GM21447 (cell line): ENCODE measurements around the gene SECISBP2L.
"Not testable (repeated sequence)": the region's sequence is repeated elsewhere in the genome, so short reads cannot be mapped to it uniquely, and the experiment has no call there.

Experiments
- ATAC-seq: cut with Tn5 transposase; IDR thresholded peaks from one replicate; pipeline ENCODE4 v1.9.1; 2021; ENCODE audit not compliant: unreplicated experiment

The SECISBP2L gene

GRCh38 chr15:49046220-49047102 lies at the start of gene SECISBP2L:
TSS of gene SECISBP2L (minus strand) at chr15:49046446. CDS start at chr15:49046299, 147 bp downstream.
- peak; percentile 92 for ATAC-seq

GRCh38 chr15:49094923-49095322 lies 48.7 kb upstream of the SECISBP2L start:
- ATAC-seq: no peak

- ATAC-seq: no peak
Observed at GRCh38 chr15:49093252-49094105, 47.2 kb upstream of the SECISBP2L start.

GRCh38 chr15:49088996-49089395 lies 42.8 kb upstream of the SECISBP2L start:
- no peak for ATAC-seq

- ATAC-seq: no peak
Observed at GRCh38 chr15:49085696-49086459, 39.6 kb upstream of the SECISBP2L start.

- ATAC-seq: no peak
Observed at GRCh38 chr15:49084285-49084570, 38.0 kb upstream of the SECISBP2L start.

GRCh38 chr15:49083401-49084284 lies 37.4 kb upstream of the SECISBP2L start:
- ATAC-seq: no peak

GRCh38 chr15:49082960-49083359 lies 36.7 kb upstream of the SECISBP2L start:
- no peak for ATAC-seq

GRCh38 chr15:49079340-49080039 lies 33.2 kb upstream of the SECISBP2L start:
- no peak for ATAC-seq

GRCh38 chr15:49075881-49076280 lies 29.6 kb upstream of the SECISBP2L start:
- no peak for ATAC-seq

- ATAC-seq: not testable (repeated sequence)
Observed at GRCh38 chr15:49074589-49075287, 28.5 kb upstream of the SECISBP2L start.

GRCh38 chr15:49066372-49066771 lies 20.1 kb upstream of the SECISBP2L start:
- no peak for ATAC-seq

GRCh38 chr15:49064884-49065283 lies 18.6 kb upstream of the SECISBP2L start:
- ATAC-seq: no peak

GRCh38 chr15:49064281-49064653 lies 18.0 kb upstream of the SECISBP2L start:
- no peak for ATAC-seq

GRCh38 chr15:49063402-49064280 lies 17.4 kb upstream of the SECISBP2L start:
- ATAC-seq: no peak

- ATAC-seq: no peak
Observed at GRCh38 chr15:49062900-49063299, 16.7 kb upstream of the SECISBP2L start.

GRCh38 chr15:49060710-49061495 lies 14.7 kb upstream of the SECISBP2L start:
- ATAC-seq: no peak
